HG03095 (cell line): Measurements from ENCODE around the gene ARID1B.

Source experiments
- ATAC-seq: cut with Tn5 transposase; IDR thresholded peaks from one replicate; pipeline ENCODE4 v1.9.1; 2021; ENCODE audit warnings: moderate library complexity; ENCODE audit not compliant: unreplicated experiment

Gene ARID1B

GRCh38 chr6:156790711-156791319 lies 13.6 kb downstream of the ARID1B start:
- ATAC-seq = no peak

GRCh38 chr6:156791320-156791850 lies 14.2 kb downstream of the ARID1B start:
- peak; percentile 63 for ATAC-seq

GRCh38 chr6:156793200-156793599 lies 16.0 kb downstream of the ARID1B start:
- no peak for ATAC-seq

DNA sequence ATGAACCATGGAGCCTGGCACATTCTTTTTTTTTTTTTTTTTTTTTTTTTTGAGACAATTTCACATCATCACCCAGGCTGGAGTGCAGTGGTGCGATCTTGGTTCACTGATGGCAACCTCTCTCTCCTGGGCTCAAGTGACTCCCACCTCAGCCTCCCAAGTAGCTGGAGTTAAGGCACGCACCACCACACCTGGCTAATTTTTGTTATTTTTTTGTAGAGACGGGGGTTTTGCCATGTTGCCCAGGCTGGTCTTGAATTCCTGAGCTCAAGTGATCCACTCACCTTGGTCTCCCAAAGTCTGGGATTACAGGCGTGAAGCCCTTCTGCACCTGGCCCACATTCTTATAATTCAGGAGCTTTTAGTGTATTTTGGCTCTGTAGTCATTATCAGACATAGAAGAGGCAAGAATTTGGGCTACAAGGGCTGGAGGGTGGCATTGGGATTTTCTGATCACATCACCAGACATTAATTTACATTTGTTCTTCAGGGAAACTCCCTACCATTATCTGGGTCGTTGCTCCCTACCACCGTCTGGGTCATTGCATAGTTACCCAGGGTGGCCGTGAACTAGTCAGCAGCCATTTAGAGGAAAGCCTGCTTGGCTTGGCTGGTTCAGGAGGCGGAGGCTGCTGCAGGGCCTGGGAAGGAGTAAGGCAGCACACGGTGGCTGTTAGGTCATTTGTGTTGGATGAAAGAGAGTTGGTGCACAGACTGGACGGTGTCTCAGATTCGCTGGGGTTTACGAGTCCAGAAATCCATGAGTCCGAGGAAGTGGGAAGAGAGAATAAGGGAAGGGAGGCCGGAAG lies 17.6 kb downstream of the ARID1B start:
- no peak for ATAC-seq

GRCh38 chr6:156795825-156796224 lies 18.6 kb downstream of the ARID1B start:
- ATAC-seq = no peak

- no peak for ATAC-seq
Measured at GRCh38 chr6:156796627-156797026, 19.4 kb downstream of the ARID1B start.

DNA sequence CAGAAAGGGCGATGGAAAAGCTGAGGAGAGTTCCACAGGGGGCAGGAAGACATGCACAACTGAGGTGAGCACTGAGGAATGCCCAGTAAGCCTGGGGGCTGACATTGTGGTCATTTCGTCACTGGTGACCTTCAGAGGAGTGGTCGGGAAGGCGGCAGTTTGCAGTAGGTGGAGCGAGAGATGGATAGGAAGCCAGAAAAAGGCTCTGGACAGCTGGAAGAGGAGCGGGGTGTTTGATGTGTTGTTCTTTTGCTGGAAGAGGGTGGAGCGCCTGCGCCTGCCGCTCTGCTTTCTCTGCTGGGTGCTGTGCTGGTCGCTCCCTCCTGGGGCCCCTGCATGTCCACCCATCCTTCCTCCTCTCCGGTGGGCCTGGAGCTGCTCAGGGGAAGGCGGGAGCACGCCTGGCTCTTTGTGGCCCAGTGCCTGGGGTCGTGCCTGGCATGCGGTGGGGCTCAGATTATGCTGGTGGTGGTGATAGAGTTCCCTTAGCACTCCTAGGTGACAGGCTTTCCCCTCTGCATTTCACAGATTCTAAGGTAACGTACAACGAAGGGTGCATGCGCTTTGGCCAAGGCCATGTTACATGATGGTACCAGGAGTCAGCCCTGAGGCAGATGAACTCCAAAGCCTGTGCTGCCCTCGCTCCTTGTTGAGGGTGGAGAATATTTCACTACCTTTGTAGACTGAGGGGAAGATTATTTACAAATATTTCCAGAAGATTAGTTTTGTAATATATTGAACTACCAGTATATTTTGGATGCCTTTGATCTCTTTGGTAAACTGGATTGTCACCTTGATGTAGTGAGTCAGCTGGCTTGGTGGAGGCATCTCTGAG lies 20.9 kb downstream of the ARID1B start:
- no peak for ATAC-seq

- no peak for ATAC-seq
Measured at GRCh38 chr6:156801712-156802111, 24.5 kb downstream of the ARID1B start.

DNA sequence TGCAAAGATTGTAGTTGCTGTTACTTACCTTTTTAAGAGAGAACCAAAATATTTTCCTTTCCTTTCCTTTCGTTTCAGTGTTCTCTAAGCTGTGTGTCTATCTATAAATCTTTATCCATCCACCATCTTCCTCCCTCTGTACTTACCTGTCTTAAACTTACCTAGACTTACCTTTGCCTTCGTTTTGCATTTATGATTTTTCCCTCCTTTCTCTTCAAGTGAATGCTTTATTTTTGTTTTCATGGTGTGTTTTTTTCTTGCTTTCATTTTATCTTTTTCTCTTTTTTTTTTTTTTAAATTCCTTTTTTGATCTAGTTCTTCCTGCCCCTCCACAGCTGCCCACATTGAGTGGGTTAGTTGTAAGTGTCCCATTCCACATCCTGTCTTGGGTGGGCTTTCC lies 26.2 kb downstream of the ARID1B start:
- ATAC-seq = no peak

GRCh38 chr6:156804402-156804801 lies 27.2 kb downstream of the ARID1B start:
- ATAC-seq = no peak

GRCh38 chr6:156806155-156806554 lies 29.0 kb downstream of the ARID1B start:
- ATAC-seq = no peak

DNA sequence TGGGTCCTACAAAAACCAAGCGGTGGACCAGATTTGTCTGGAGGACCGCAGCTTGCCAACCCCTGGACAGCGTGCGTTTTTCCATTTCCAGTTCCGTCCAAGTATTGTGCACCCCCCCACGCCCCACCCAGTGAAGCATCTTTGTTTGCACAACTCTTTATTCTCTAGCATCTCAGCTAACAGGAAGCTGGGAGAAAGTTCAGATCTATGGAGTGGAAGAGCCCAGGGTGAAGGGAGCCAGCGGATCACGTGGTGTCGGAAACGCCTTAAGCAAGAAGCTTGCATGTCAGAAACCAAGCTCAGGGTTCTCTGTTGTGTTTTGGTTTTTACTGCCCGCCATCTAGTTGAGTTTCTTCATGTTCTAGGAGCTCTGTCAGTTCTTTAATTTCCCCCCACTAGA lies 29.9 kb downstream of the ARID1B start:
- ATAC-seq = no peak

GRCh38 chr6:156807795-156808194 lies 30.6 kb downstream of the ARID1B start:
- no peak for ATAC-seq

DNA sequence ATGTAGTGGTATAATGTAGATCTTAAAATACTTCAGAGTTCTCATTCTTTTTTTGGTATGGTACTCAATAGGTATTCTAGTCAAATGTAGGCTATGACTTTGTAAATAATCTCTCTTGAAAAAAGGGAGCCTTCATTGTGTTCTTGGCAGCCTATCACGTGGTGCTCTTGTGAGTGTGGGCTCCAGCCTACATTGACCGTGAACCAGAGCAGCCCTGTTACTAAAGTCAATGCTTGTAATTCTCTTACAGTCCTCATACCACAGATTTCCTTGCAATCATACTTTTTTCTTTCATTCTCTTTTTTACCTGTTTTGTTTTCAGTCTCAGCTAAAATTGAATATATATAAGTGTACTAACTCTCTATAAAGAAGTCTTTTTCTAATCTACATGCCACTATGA lies 31.1 kb downstream of the ARID1B start:
- ATAC-seq = no peak

- ATAC-seq = peak; percentile 82
Measured at GRCh38 chr6:156809034-156809433, 31.9 kb downstream of the ARID1B start.

GRCh38 chr6:156809446-156810178 lies 32.4 kb downstream of the ARID1B start:
- no peak for ATAC-seq

DNA sequence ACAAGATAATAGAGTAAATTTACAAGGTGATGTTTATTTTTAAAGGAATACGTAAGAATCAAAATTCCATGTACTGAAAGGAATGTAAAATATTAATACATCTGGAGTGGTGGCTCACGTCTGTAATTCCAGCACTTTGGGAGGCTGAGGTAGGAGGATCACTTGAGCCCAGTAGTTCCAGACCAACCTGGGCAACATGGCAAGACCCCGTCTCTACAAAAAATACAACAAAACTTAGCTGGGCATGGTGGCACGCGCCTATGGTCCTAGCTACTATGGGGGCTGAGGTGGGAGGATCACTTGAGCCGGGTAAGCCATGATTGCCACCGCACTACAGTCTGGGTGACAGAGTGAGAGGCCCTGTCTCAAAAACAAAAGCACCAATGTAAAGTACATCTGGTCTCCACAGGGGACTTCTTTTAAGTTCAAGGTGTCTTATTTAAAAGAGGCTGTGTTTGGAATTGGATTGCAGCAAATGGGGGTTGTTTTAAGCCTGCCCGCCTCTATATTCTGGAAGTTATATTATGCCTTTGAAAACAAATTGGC lies 36.9 kb downstream of the ARID1B start:
- ATAC-seq = no peak

DNA sequence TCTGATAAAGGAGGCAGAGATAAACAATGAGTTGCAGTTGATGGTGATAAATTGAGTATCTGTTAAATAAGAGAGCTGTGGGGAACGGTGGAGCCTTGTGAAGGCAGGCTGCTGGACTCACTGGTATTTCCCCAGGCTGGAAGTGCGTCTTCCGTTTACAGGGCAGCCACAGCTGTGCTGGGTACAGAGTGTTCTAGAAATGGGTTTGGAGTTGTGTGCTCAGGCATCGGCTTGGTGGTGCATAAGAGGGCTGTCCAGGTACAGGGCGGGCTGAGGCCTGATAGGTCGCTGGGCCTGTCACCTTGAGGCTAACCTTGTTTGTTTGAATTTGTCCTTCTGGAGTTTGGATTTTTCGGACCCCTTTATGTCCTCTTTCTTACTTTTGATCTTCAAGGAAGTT lies 39.3 kb downstream of the ARID1B start:
- no peak for ATAC-seq

- no peak for ATAC-seq
Measured at GRCh38 chr6:156820089-156820798, 43.1 kb downstream of the ARID1B start.

- ATAC-seq = no peak
Measured at GRCh38 chr6:156821707-156822106, 44.5 kb downstream of the ARID1B start.
